ENCODE measurements around the gene BTBD7.

BTBD7 gene

GRCh38 chr14:93317875-93318807 is 14.7 kb downstream of the BTBD7 start:
- TF ChIP-seq GATA2 (IDR thresholded peaks at IDR 0.05; ENCODE audit: low read depth, low read length): no peak
- TF ChIP-seq GATA3 (IDR thresholded peaks at IDR 0.05; ENCODE audit: low read depth, low read length): no peak

- TF ChIP-seq GATA3 (IDR thresholded peaks at IDR 0.05; ENCODE audit: low read depth, low read length) (no peak), GATA2 (IDR thresholded peaks at IDR 0.05; ENCODE audit: low read depth, low read length) (no peak)
Measured at GRCh38 chr14:93317210-93317874, 15.5 kb downstream of the BTBD7 start.

GRCh38 chr14:93316716-93317115 is 16.1 kb downstream of the BTBD7 start:
- TF ChIP-seq GATA3 (IDR thresholded peaks at IDR 0.05; ENCODE audit: low read depth, low read length): no peak
- TF ChIP-seq GATA2 (IDR thresholded peaks at IDR 0.05; ENCODE audit: low read depth, low read length): no peak

DNA sequence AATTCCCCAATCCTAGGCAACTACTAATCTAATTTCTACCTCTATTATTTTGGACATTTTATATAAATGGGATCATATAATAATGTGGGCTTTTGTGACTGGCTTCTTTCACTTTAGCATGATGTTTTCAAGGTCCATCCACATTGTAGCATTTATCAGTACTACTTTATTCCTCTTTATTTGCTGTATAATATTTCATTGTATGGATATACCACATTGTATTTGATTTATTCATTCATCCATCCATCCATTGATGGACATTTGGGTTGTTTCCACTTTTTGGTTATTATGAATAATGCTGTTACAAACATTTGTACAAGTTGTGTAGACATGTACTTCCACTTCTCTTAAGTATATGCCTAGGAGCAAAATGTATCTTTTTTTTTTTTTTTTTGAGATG is 17.3 kb downstream of the BTBD7 start:
- no peak for TF ChIP-seq GATA3 (IDR thresholded peaks at IDR 0.05; ENCODE audit: low read depth, low read length)
- no peak for TF ChIP-seq GATA2 (IDR thresholded peaks at IDR 0.05; ENCODE audit: low read depth, low read length)

DNA sequence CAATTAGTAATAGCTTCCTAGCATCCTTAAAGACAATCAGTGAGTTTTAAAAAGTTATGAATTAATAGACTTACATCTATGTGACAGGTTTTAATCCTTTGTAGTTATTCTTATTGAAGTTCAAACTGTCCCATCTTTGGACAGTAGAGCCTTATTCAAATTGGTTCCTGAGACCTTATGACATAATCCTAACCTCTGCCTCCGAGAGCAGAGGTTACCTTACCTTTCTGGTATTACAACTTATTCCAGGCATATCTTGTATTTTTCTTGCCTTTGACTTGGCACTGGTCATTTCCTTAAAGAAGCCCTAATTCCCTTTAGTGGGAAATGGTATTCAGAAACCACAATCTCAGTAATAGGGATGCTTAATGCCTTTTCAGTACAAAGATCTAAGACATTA is 21.8 kb downstream of the BTBD7 start:
- TF ChIP-seq GATA3 (IDR thresholded peaks at IDR 0.05; ENCODE audit: low read depth, low read length): no peak
- TF ChIP-seq GATA2 (IDR thresholded peaks at IDR 0.05; ENCODE audit: low read depth, low read length): no peak

DNA sequence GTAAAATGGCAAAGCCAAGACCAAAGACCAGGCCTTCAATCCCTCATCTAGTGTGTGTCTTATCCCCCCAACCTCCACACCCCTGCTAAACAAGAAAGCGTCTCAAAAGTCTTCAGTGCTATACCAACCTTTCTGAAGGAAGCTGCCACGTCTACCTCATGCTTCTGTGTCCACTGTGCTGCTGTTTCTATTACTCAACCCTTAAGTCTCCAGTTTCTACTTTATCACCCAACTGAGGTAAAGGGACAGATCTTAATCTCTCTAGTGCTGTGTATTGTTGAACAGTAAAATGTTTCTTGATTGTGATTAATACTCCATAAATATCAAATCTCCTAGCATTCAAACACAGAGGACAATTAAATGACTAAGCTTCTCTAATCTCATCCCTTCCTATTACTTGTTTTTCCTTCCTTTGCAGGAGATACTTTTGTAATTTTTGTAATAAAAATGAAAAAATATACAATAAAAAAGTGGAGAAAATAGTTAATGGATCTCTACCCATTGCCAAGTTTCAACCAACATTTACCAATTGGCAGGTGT is 23.3 kb downstream of the BTBD7 start:
- TF ChIP-seq GATA2 (IDR thresholded peaks at IDR 0.05; ENCODE audit: low read depth, low read length): no peak
- TF ChIP-seq GATA3 (IDR thresholded peaks at IDR 0.05; ENCODE audit: low read depth, low read length): no peak

GRCh38 chr14:93308686-93309345 is 24.0 kb downstream of the BTBD7 start:
- no peak for TF ChIP-seq GATA2 (IDR thresholded peaks at IDR 0.05; ENCODE audit: low read depth, low read length)
- TF ChIP-seq GATA3 (IDR thresholded peaks at IDR 0.05; ENCODE audit: low read depth, low read length): no peak

GRCh38 chr14:93306812-93307211 is 26.0 kb downstream of the BTBD7 start:
- no peak for TF ChIP-seq GATA2 (IDR thresholded peaks at IDR 0.05; ENCODE audit: low read depth, low read length)
- no peak for TF ChIP-seq GATA3 (IDR thresholded peaks at IDR 0.05; ENCODE audit: low read depth, low read length)

GRCh38 chr14:93305725-93306418 is 27.0 kb downstream of the BTBD7 start:
- TF ChIP-seq GATA3 (IDR thresholded peaks at IDR 0.05; ENCODE audit: low read depth, low read length) (no peak), GATA2 (IDR thresholded peaks at IDR 0.05; ENCODE audit: low read depth, low read length) (no peak)

GRCh38 chr14:93304771-93305170 is 28.1 kb downstream of the BTBD7 start:
- TF ChIP-seq GATA2 (IDR thresholded peaks at IDR 0.05; ENCODE audit: low read depth, low read length): no peak
- TF ChIP-seq GATA3 (IDR thresholded peaks at IDR 0.05; ENCODE audit: low read depth, low read length): no peak

DNA sequence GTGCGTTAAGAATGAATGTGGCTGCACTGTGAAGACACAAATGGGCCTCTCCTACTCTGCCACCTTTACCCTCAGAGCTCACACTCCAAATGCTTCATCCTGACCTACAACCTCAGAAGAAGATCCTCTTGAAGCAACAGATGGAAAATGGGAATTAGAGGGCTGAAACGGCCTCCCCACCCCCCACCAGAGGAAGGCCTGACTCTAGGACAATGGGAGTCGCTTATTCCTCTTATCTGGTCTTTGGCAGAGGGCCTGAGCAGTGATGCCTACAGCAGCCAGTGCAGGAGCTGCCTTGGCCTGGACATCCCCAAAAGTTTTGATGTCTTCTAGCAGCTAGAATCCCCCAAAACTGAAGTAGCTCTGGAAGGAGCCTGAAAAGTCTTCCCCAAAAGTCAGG is 29.2 kb downstream of the BTBD7 start:
- TF ChIP-seq GATA2 (IDR thresholded peaks at IDR 0.05; ENCODE audit: low read depth, low read length) (no peak), GATA3 (IDR thresholded peaks at IDR 0.05; ENCODE audit: low read depth, low read length) (no peak)

- TF ChIP-seq GATA2 (IDR thresholded peaks at IDR 0.05; ENCODE audit: low read depth, low read length) (no peak), GATA3 (IDR thresholded peaks at IDR 0.05; ENCODE audit: low read depth, low read length) (no peak)
Measured at GRCh38 chr14:93302688-93303581, 29.9 kb downstream of the BTBD7 start.

Data from SH-SY5Y (cell line).